B cell (primary cell): Measurements from ENCODE around the gene RNF112.

ENCODE experiments used
- EZH2 ChIP-seq: IDR thresholded peaks from 2 replicates; pipeline ENCODE4 v1.6.1; 2012; ENCODE audit warnings: borderline replicate concordance, low read depth, mild to moderate bottlenecking, moderate library complexity, low read length; ENCODE audit not compliant: insufficient read depth, poor library complexity, severe bottlenecking
- TF ChIP-seq, protein P1 (sequence below): fragments of 200-600 bp; IDR thresholded peaks from one replicate; pipeline ENCODE4 v1.8.0; 2022; ENCODE audit warnings: antibody characterized with exemption, mild to moderate bottlenecking

DNA sequence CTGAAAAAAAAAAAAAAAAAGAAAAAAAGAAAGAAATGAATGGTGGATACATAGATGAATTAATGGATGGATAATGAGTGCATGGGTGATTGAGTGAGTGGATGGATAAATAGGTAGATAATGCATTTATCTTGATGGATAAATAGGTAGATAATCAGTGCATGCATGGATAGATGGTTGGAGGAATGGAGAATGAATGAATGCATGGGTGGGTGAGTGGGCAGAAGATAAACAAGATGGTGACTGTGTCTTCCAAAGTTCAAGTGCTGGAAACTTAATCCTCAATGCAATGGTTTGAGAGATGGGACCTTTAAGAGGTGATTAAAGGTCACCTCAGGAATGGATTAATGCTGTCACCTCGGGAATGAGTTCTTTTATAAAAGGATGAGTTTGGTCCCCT, 6.8 kb upstream of the RNF112 start:
- TF ChIP-seq, protein P1, sequence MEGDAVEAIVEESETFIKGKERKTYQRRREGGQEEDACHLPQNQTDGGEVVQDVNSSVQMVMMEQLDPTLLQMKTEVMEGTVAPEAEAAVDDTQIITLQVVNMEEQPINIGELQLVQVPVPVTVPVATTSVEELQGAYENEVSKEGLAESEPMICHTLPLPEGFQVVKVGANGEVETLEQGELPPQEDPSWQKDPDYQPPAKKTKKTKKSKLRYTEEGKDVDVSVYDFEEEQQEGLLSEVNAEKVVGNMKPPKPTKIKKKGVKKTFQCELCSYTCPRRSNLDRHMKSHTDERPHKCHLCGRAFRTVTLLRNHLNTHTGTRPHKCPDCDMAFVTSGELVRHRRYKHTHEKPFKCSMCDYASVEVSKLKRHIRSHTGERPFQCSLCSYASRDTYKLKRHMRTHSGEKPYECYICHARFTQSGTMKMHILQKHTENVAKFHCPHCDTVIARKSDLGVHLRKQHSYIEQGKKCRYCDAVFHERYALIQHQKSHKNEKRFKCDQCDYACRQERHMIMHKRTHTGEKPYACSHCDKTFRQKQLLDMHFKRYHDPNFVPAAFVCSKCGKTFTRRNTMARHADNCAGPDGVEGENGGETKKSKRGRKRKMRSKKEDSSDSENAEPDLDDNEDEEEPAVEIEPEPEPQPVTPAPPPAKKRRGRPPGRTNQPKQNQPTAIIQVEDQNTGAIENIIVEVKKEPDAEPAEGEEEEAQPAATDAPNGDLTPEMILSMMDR = no peak
- no peak for TF ChIP-seq EZH2
